ENCODE data around the gene CCDC178. TPM values are rescaled to one million over a fixed set of nuclear protein-coding genes. Genes with fewer than 3 reads are reported as not detected.

CCDC178 gene
- total RNA-seq, 2 donors from 2014 or later, result not detected

GRCh38 chr18:33116376-33116775 is 324.1 kb downstream of the CCDC178 start:
- H3K36me3 Mint-ChIP-seq (ENCODE audit: low read depth), result no peaks in the 10 kb centered on the region
- H3K4me3 Mint-ChIP-seq, result no peak overlapping the region
- DNase-seq (no peak), ATAC-seq (no peak)
- H3K4me1 Mint-ChIP-seq, result no peaks in the 10 kb centered on the region
- H3K27me3 Mint-ChIP-seq, result no peaks in the 10 kb centered on the region
- no peak overlapping the region for H3K27ac Mint-ChIP-seq
- H3K9me3 ChIP-seq (ENCODE audit: control insufficient read depth, low read length, poor library complexity, severe bottlenecking), result no peaks in the 10 kb centered on the region

- Mint-ChIP-seq H3K4me3 (no peak overlapping the region), H3K27ac (no peak overlapping the region), H3K4me1 (no peaks in the 10 kb centered on the region), H3K27me3 (no peaks in the 10 kb centered on the region), H3K36me3 (ENCODE audit: low read depth) (no peaks in the 10 kb centered on the region)
- ATAC-seq, result no peak
- no peaks in the 10 kb centered on the region for H3K9me3 ChIP-seq (ENCODE audit: control insufficient read depth, low read length, poor library complexity, severe bottlenecking)
- DNase-seq, result no peak
Measured at GRCh38 chr18:33115917-33116316, 324.6 kb downstream of the CCDC178 start.

DNA sequence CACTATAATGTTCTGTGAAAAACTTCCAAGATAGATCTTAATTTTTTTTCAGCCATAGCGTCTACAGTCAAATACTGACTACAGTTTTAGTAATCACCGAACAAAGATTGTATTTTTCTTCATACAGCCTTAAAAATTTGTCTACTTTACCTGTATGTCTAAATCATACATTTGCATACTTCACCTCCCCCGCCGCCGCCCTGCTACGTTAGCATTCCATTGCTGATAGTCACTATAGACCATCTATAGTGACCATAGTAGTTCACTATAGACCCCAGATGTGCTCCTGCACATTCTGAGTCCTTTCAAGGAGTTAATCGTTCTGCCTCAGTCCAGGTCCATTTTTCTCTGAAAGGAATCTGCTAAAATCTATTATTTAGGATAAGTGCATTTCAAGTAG is 325.0 kb downstream of the CCDC178 start:
- H3K9me3 ChIP-seq (ENCODE audit: control insufficient read depth, low read length, poor library complexity, severe bottlenecking), result no peaks in the 10 kb centered on the region
- ATAC-seq, result no peak
- H3K27me3 Mint-ChIP-seq, result no peaks in the 10 kb centered on the region
- no peak overlapping the region for H3K27ac Mint-ChIP-seq
- H3K36me3 Mint-ChIP-seq (ENCODE audit: low read depth), result no peaks in the 10 kb centered on the region
- H3K4me1 Mint-ChIP-seq, result no peaks in the 10 kb centered on the region
- no peak for DNase-seq
- H3K4me3 Mint-ChIP-seq, result no peak overlapping the region

GRCh38 chr18:33114749-33115148 is 325.8 kb downstream of the CCDC178 start:
- ATAC-seq (no peak), DNase-seq (no peak)
- H3K4me1 Mint-ChIP-seq, result no peaks in the 10 kb centered on the region
- no peaks in the 10 kb centered on the region for H3K27me3 Mint-ChIP-seq
- H3K4me3 Mint-ChIP-seq, result no peak overlapping the region
- H3K36me3 Mint-ChIP-seq (ENCODE audit: low read depth), result no peaks in the 10 kb centered on the region
- no peaks in the 10 kb centered on the region for H3K9me3 ChIP-seq (ENCODE audit: control insufficient read depth, low read length, poor library complexity, severe bottlenecking)
- no peak overlapping the region for H3K27ac Mint-ChIP-seq

DNA sequence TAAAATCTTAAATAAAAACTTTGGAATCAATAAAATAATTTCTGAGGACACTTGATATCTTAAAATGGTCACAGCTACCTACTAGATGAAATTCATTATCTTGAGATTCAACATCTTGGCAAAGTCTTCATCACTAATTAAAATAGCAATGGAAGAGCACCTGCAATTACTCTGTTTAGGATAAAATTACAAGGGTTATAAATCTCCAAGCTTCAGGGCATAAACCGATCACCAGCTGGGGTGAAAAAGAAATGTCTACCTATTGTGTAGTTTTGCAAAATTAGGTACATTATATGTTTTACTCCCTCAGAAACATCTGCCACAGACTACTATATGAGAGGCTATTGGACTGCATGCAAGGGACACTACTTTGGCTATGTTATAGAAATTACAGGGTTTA is 327.1 kb downstream of the CCDC178 start:
- Mint-ChIP-seq H3K36me3 (ENCODE audit: low read depth) (no peaks in the 10 kb centered on the region), H3K4me3 (no peak overlapping the region), H3K4me1 (no peaks in the 10 kb centered on the region), H3K27ac (no peak overlapping the region), H3K27me3 (no peaks in the 10 kb centered on the region)
- no peak for ATAC-seq
- H3K9me3 ChIP-seq (ENCODE audit: control insufficient read depth, low read length, poor library complexity, severe bottlenecking), result no peaks in the 10 kb centered on the region
- no peak for DNase-seq

GRCh38 chr18:33107511-33107910 is 333.0 kb downstream of the CCDC178 start:
- Mint-ChIP-seq H3K27me3 (no peaks in the 10 kb centered on the region), H3K36me3 (ENCODE audit: low read depth) (no peaks in the 10 kb centered on the region), H3K4me1 (no peaks in the 10 kb centered on the region), H3K27ac (no peak overlapping the region), H3K4me3 (no peak overlapping the region)
- DNase-seq, result no peak
- no peaks in the 10 kb centered on the region for H3K9me3 ChIP-seq (ENCODE audit: control insufficient read depth, low read length, poor library complexity, severe bottlenecking)
- ATAC-seq, result no peak

DNA sequence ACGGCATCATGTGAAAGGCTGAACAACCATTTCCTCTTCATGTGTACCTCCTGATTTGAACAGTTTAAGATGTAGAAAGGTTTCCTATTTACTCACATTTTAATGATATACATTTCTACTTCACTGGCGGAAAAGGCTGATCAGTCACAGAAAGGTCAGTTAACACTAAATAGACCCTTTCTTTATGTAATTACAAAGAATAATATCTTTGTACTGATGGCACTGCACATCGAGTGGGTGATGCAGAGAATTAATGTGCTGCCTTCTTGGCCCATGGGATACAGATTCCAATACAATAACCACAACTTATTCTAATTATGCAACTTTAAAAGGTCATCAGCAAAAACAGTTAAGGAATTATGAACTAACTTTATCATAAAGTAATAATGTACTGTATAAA is 339.2 kb downstream of the CCDC178 start:
- no peaks in the 10 kb centered on the region for H3K27me3 Mint-ChIP-seq
- H3K27ac Mint-ChIP-seq, result no peak overlapping the region
- no peaks in the 10 kb centered on the region for H3K4me1 Mint-ChIP-seq
- ATAC-seq (no peak), DNase-seq (no peak)
- H3K4me3 Mint-ChIP-seq, result no peak overlapping the region
- H3K9me3 ChIP-seq (ENCODE audit: control insufficient read depth, low read length, poor library complexity, severe bottlenecking), result no peaks in the 10 kb centered on the region
- H3K36me3 Mint-ChIP-seq (ENCODE audit: low read depth), result no peaks in the 10 kb centered on the region

- no peaks in the 10 kb centered on the region for H3K27me3 Mint-ChIP-seq
- H3K9me3 ChIP-seq (ENCODE audit: control insufficient read depth, low read length, poor library complexity, severe bottlenecking), result no peaks in the 10 kb centered on the region
- H3K4me1 Mint-ChIP-seq, result no peaks in the 10 kb centered on the region
- no peak overlapping the region for H3K27ac Mint-ChIP-seq
- no peaks in the 10 kb centered on the region for H3K36me3 Mint-ChIP-seq (ENCODE audit: low read depth)
- no peak for ATAC-seq
- H3K4me3 Mint-ChIP-seq, result no peak overlapping the region
- DNase-seq, result no peak
Measured at GRCh38 chr18:33099626-33100025, 340.9 kb downstream of the CCDC178 start.

DNA sequence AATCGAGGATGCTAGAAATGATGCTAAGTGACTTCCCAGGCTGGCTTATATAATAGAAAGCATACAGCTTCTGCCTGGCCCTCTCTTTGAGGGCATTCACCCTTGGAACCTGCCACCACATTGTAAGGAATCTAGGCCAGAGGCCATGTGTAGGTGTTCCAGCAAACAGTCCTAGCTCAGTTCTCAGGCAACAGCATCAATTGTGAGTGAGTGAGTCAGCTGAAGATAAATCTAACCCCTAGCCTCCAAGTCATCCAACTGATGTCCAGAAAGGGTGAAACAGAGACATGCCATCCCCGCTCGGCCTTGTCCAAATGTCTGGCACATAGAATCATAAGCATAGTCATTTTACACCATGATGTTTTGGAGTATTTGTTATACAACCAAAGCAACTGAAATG is 343.4 kb downstream of the CCDC178 start:
- ATAC-seq, result no peak
- H3K9me3 ChIP-seq (ENCODE audit: control insufficient read depth, low read length, poor library complexity, severe bottlenecking), result no peaks in the 10 kb centered on the region
- no peak overlapping the region for H3K27ac Mint-ChIP-seq
- H3K4me3 Mint-ChIP-seq, result no peak overlapping the region
- DNase-seq, result no peak
- H3K27me3 Mint-ChIP-seq, result no peaks in the 10 kb centered on the region
- H3K36me3 Mint-ChIP-seq (ENCODE audit: low read depth), result no peaks in the 10 kb centered on the region
- no peaks in the 10 kb centered on the region for H3K4me1 Mint-ChIP-seq

DNA sequence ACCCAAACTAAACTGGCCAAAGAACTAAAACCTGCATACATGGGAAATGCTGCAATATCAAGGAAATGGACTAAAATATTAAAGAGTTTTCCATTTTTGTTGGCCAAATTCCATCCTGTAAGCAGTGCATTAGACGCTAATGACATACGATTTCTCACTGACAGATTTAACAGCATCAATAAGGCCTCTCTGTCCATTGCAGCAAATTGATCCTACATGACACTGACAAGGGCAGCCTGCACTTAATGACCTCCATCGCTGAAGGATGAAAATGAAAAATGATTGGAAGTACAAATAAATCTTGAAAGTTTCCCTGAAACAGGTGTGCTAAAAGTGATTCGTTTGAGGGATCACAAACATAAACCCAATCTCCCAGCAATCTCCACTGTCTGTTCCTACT is 350.1 kb downstream of the CCDC178 start:
- Mint-ChIP-seq H3K4me3 (no peak overlapping the region), H3K27me3 (no peaks in the 10 kb centered on the region), H3K27ac (no peak overlapping the region), H3K4me1 (no peaks in the 10 kb centered on the region), H3K36me3 (ENCODE audit: low read depth) (no peaks in the 10 kb centered on the region)
- H3K9me3 ChIP-seq (ENCODE audit: control insufficient read depth, low read length, poor library complexity, severe bottlenecking), result no peaks in the 10 kb centered on the region
- ATAC-seq (no peak), DNase-seq (no peak)

- H3K4me3 Mint-ChIP-seq, result no peak overlapping the region
- DNase-seq, result no peak
- H3K36me3 Mint-ChIP-seq (ENCODE audit: low read depth), result no peaks in the 10 kb centered on the region
- H3K27ac Mint-ChIP-seq, result no peak overlapping the region
- H3K4me1 Mint-ChIP-seq, result no peaks in the 10 kb centered on the region
- ATAC-seq, result no peak
- H3K27me3 Mint-ChIP-seq, result no peaks in the 10 kb centered on the region
- H3K9me3 ChIP-seq (ENCODE audit: control insufficient read depth, low read length, poor library complexity, severe bottlenecking), result peaks cover 6% of the 10 kb centered on the region
Measured at GRCh38 chr18:33076601-33077000, 363.9 kb downstream of the CCDC178 start.

GRCh38 chr18:33074125-33074524 is 366.4 kb downstream of the CCDC178 start:
- Mint-ChIP-seq H3K4me3 (no peak overlapping the region), H3K36me3 (ENCODE audit: low read depth) (no peaks in the 10 kb centered on the region), H3K4me1 (no peaks in the 10 kb centered on the region), H3K27me3 (no peaks in the 10 kb centered on the region), H3K27ac (no peak overlapping the region)
- peaks cover 4% of the 10 kb centered on the region for H3K9me3 ChIP-seq (ENCODE audit: control insufficient read depth, low read length, poor library complexity, severe bottlenecking)
- no peak for ATAC-seq
- DNase-seq, result no peak

GRCh38 chr18:33062834-33063364 is 377.6 kb downstream of the CCDC178 start:
- Mint-ChIP-seq H3K27ac (no peak overlapping the region), H3K36me3 (ENCODE audit: low read depth) (peaks cover 2% of the 10 kb centered on the region), H3K4me3 (no peak overlapping the region), H3K4me1 (no peaks in the 10 kb centered on the region), H3K27me3 (no peaks in the 10 kb centered on the region)
- no peaks in the 10 kb centered on the region for H3K9me3 ChIP-seq (ENCODE audit: control insufficient read depth, low read length, poor library complexity, severe bottlenecking)
- ATAC-seq, result no peak
- no peak for DNase-seq

DNA sequence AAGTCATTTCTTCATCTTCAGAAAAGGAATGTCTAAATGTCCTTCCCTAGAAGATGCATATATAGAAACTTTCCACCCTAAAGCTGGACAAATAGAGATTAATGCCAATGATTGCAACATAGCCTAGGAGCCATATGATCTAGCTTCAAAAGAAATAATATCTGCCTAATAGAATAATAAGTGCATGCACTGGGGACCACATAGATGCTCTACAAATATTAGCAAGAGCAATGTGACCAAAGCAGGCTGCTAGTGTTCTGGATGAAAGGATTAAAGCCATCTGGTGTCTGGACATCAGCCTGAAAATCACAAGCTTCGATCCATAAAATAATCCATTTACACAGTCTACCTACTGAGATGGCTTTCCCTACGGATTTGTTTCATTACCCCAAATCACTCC is 387.6 kb downstream of the CCDC178 start:
- Mint-ChIP-seq H3K27me3 (no peaks in the 10 kb centered on the region), H3K4me3 (no peak overlapping the region), H3K36me3 (ENCODE audit: low read depth) (no peaks in the 10 kb centered on the region), H3K4me1 (no peaks in the 10 kb centered on the region), H3K27ac (no peak overlapping the region)
- no peak for ATAC-seq
- no peak for DNase-seq
- no peaks in the 10 kb centered on the region for H3K9me3 ChIP-seq (ENCODE audit: control insufficient read depth, low read length, poor library complexity, severe bottlenecking)
